GM21786 (cell line): ENCODE measurements around the gene FAM20B.
"Not testable (repeated sequence)": the region's sequence is repeated elsewhere in the genome, so short reads cannot be mapped to it uniquely, and the experiment has no call there.

Experiments used
- ATAC-seq: cut with Tn5 transposase; IDR thresholded peaks from one replicate; pipeline ENCODE4 v1.9.1; 2021; ENCODE audit not compliant: unreplicated experiment

The FAM20B gene

GRCh38 chr1:179025125-179025974 is at the start of gene FAM20B:
Gene FAM20B (plus strand): TSS chr1:179025894. CDS start chr1:179043848, 17,954 bp downstream.
- ATAC-seq = peak; percentile 81

- no peak for ATAC-seq
These were observed 49.2 kb upstream of the FAM20B start for GRCh38 chr1:178976541-178976940.

- no peak for ATAC-seq
These were observed 39.5 kb upstream of the FAM20B start for GRCh38 chr1:178986204-178986603.

- not testable (repeated sequence) for ATAC-seq
These were observed 37.5 kb upstream of the FAM20B start for GRCh38 chr1:178988198-178988597.

- ATAC-seq = no peak
These were observed 32.1 kb upstream of the FAM20B start for GRCh38 chr1:178993559-178993958.

GRCh38 chr1:178997428-178997827 is 28.3 kb upstream of the FAM20B start:
- no peak for ATAC-seq

GRCh38 chr1:178998295-178998694 is 27.4 kb upstream of the FAM20B start:
- ATAC-seq = no peak

DNA sequence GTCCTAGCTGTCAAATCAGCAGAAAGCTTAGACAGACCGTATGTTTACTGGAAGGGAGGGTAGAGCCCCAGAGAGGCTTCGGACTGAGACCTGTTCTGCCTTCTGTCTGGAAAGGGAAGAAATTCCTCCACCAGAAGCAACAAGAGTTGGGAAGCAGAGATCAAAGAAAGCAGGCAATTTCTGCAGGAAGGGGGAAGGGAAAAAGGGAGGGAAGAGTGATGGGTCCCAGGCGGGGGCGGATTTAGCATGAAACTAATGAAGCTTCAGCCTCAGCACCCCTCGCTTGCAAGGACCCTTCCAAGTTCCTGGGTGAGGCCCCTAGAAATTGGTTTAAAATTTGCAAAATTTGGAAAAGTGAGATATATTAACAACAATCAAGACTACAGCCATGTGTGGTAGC is 26.6 kb upstream of the FAM20B start:
- no peak for ATAC-seq

DNA sequence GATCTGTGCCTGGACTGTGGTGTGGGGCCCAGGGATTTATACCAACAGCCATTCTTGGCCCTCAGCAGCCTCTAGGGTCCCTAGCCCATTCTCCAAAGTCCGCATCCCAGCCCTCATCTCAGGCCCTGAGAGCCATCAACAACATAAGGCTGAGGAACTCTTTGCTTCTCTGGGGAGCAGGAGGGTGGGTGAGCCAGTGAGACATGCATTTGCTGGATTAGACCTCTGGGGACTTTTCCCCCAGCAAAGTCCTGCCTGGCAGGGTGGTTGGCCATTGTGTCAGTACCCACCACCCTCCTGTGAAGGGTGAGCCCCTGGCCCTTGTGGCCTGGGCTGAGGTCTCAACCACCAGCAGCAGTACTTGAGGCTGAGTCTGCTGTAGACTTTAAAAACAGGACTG is 24.2 kb upstream of the FAM20B start:
- no peak for ATAC-seq

GRCh38 chr1:179002064-179002463 is 23.6 kb upstream of the FAM20B start:
- not testable (repeated sequence) for ATAC-seq

GRCh38 chr1:179002552-179003345 is 22.9 kb upstream of the FAM20B start:
- peak; percentile 66 for ATAC-seq

- no peak for ATAC-seq
These were observed 22.1 kb upstream of the FAM20B start for GRCh38 chr1:179003512-179004066.

- ATAC-seq = no peak
These were observed 18.5 kb upstream of the FAM20B start for GRCh38 chr1:179007233-179007632.

DNA sequence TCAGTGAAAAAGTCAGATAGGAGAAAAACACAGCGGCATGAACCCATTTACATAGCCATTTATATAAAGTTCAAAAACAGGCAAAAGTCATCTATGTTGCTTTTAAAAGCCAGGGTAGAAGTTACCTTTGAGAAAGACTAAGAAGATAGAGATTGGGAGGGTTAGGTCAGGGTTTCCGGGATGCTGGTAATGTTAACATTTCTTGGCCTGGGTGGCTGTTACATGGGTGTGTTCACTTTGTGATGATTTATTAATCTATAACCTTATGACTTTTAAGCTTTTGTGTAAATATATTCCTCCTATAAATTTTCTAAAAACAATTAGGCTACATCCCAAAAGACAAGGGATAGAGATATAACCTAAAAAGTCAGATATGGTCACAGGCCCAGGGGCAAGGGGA is 15.0 kb upstream of the FAM20B start:
- no peak for ATAC-seq

- no peak for ATAC-seq
These were observed 13.7 kb upstream of the FAM20B start for GRCh38 chr1:179012038-179012437.

DNA sequence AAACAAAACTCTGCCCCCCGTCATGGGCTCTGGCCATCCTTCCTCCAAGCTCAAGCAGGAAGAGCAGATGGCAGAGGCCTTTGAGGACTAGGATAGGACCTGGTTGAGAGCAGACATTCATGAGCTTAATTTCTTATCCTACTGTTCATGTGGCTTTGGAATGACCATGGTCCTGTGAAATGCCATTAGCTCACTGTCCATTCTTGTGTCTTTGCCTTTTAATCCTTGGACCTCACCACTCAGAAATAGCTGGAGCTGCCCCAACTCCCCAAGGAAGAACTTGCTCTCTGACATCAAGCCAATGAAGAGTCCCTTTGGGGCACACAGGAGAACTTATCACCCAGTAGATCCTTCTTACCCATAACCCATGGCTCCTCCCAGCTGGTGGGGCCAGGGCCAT is 11.6 kb upstream of the FAM20B start:
- no peak for ATAC-seq

- ATAC-seq = no peak
These were observed 10.3 kb upstream of the FAM20B start for GRCh38 chr1:179015396-179015795.

DNA sequence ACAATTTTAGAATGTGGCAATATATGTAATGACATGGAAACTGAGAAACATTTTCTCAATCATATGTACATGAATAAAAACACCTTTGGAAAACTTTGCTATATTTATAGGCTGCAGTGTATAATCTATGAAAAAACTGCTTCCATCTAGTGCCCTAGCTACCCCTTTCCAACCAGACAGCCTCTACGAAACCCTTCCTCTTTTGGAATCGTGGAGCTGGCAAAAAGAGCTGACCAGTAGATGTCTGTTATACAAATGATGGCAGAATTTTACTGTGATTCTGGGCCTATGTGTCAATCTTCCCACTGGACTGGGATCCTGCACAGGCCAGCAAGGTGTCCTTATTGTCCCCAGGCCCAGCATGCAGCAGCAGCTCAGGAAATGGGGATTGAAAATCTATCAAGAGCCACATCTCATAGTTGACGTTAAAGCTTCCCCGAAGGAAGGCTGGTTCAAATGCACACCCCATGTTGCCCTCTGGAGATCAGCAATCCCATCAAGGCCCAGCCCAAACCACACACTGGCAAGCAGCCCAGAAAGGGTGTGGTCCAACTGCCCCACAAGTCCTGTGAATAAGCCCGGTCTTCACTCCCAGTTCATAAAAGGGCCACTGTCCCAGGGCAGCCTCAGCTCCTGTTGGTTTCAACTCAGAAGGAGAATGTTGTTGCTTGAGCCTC is 8.8 kb upstream of the FAM20B start:
- no peak for ATAC-seq

DNA sequence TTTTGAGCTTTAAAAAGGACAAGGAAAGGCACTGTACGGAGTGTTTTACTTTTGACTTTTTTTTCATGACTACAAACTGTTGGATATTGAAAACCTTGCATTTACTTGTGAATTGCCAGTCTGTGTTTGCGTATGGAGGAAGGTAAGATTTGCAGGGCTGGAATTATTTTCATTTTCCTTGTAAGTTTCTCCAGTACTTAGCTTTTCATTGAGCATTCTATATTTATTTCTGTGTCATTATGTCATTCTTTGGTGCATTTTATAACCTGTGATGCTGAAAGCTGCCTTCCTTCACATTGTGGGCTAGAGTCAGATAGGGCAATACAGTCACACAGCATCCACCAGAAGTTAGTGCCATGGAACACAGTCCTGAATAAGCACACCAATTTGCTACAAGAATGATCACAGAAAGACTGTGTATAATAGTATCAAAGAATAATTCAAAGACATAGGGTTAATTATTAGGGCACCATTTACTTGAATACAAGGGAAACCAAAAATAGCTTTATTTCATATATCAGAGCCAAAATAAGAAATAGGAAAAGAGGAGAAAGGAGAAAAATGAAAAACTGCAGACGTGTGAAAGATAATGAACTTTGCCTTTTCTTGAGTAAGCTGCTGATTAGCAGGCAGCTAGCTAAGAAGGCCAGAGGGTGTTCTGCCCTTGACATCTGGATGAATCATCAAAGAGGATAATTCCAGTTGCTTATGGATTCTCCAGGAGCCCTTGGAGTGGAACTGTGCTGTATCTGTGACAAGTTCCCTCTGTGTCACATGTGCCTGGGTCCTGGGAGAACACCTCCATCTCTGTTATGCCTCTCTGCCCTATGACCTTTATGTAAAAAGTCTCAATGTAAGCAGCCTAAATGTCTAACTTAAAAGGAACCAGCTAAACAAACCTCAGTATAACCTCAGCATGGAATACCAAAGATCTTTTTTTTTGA is 8.0 kb upstream of the FAM20B start:
- no peak for ATAC-seq

DNA sequence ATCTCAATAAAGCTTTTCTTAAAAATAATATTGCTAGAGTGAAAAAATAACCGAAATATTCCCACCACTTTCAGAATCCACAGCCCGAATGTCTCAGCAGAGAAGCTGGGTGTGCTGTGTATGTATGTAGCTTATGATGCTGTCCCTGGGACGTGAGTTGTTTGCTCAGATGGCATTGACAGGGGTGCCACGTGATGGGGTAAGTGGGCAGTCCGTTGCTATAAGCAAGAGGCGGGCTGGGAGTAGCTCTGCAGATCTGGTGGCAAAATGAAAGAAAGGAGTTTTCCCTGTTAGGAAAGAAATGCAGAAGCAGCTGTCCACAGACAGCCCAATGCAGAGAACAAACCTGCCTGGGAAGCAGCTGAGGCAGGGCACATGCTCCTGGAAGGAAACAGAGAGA is 3.8 kb upstream of the FAM20B start:
- ATAC-seq = no peak
